HG03342 (cell line): ENCODE results near the gene ACTC1.
"Not testable (repeated sequence)": the region's sequence is repeated elsewhere in the genome, so short reads cannot be mapped to it uniquely, and the experiment has no call there.

Source experiments
- ATAC-seq: cut with Tn5 transposase; IDR thresholded peaks from one replicate; pipeline ENCODE4 v1.9.1; 2021; ENCODE audit warnings: mild to moderate bottlenecking, moderate library complexity; ENCODE audit not compliant: unreplicated experiment

Gene ACTC1

GRCh38 chr15:34795267-34796081 lies at the start of gene ACTC1:
ACTC1 (minus strand) TSS chr15:34795549; CDS start chr15:34794808, 741 bp downstream.
- ATAC-seq: no peak

GRCh38 chr15:34841262-34841725 lies 45.9 kb upstream of the ACTC1 start:
- no peak for ATAC-seq

GRCh38 chr15:34838282-34838681 lies 42.9 kb upstream of the ACTC1 start:
- ATAC-seq: no peak

- ATAC-seq: no peak
Measured at GRCh38 chr15:34837246-34838016, 42.1 kb upstream of the ACTC1 start.

- ATAC-seq: no peak
Measured at GRCh38 chr15:34828145-34828911, 33.0 kb upstream of the ACTC1 start.

GRCh38 chr15:34821831-34822230 lies 26.5 kb upstream of the ACTC1 start:
- ATAC-seq: no peak

GRCh38 chr15:34820110-34820509 lies 24.8 kb upstream of the ACTC1 start:
- ATAC-seq: no peak

- ATAC-seq: no peak
Measured at GRCh38 chr15:34818526-34818925, 23.2 kb upstream of the ACTC1 start.

- no peak for ATAC-seq
Measured at GRCh38 chr15:34815836-34816235, 20.5 kb upstream of the ACTC1 start.

GRCh38 chr15:34813446-34814190 lies 18.3 kb upstream of the ACTC1 start:
- no peak for ATAC-seq

- ATAC-seq: not testable (repeated sequence)
Measured at GRCh38 chr15:34812868-34813365, 17.6 kb upstream of the ACTC1 start.

- ATAC-seq: no peak
Measured at GRCh38 chr15:34812369-34812768, 17.0 kb upstream of the ACTC1 start.

- ATAC-seq: no peak
Measured at GRCh38 chr15:34810443-34811129, 15.2 kb upstream of the ACTC1 start.

GRCh38 chr15:34809186-34809585 lies 13.8 kb upstream of the ACTC1 start:
- ATAC-seq: no peak

- no peak for ATAC-seq
Measured at GRCh38 chr15:34808016-34808415, 12.7 kb upstream of the ACTC1 start.

- not testable (repeated sequence) for ATAC-seq
Measured at GRCh38 chr15:34807241-34807640, 11.9 kb upstream of the ACTC1 start.

- ATAC-seq: no peak
Measured at GRCh38 chr15:34804776-34805175, 9.4 kb upstream of the ACTC1 start.

GRCh38 chr15:34804113-34804512 lies 8.8 kb upstream of the ACTC1 start:
- no peak for ATAC-seq

- ATAC-seq: no peak
Measured at GRCh38 chr15:34802803-34803750, 7.7 kb upstream of the ACTC1 start.
